Measurements from ENCODE around the gene EVPLL.

GRCh38 chr17:18331879-18332278 lies 45.7 kb upstream of the EVPLL start:
- TF ChIP-seq POLR2A (IDR thresholded peaks at IDR 0.05) (no peak), POLR2AphosphoS5 (IDR thresholded peaks at IDR 0.05) (no peak), EP300 (IDR thresholded peaks at IDR 0.05) (no peak)
- TF ChIP-seq, protein P1, sequence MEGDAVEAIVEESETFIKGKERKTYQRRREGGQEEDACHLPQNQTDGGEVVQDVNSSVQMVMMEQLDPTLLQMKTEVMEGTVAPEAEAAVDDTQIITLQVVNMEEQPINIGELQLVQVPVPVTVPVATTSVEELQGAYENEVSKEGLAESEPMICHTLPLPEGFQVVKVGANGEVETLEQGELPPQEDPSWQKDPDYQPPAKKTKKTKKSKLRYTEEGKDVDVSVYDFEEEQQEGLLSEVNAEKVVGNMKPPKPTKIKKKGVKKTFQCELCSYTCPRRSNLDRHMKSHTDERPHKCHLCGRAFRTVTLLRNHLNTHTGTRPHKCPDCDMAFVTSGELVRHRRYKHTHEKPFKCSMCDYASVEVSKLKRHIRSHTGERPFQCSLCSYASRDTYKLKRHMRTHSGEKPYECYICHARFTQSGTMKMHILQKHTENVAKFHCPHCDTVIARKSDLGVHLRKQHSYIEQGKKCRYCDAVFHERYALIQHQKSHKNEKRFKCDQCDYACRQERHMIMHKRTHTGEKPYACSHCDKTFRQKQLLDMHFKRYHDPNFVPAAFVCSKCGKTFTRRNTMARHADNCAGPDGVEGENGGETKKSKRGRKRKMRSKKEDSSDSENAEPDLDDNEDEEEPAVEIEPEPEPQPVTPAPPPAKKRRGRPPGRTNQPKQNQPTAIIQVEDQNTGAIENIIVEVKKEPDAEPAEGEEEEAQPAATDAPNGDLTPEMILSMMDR (IDR thresholded peaks at IDR 0.05): no peak

Measured in sigmoid colon (tissue), 4 donors.